Chondrocyte (in vitro differentiated cells): ENCODE results near the gene ITLN1. TPM values are rescaled to one million over a fixed set of nuclear protein-coding genes. Genes with fewer than 3 reads are reported as not detected.

Source experiments
- DNase-seq: peaks from one replicate; pipeline ENCODE4 v3.0.0; 2021; ENCODE audit warnings: mixed read lengths, low spot score
- H3K27ac Mint-ChIP-seq: one replicate; pipeline ENCODE4 v1.8.0; 2021; ENCODE audit warnings: mild to moderate bottlenecking, moderate library complexity, mixed read lengths; ENCODE audit not compliant: unreplicated experiment
- H3K27me3 Mint-ChIP-seq: 2 replicates; pipeline ENCODE4 v1.8.0; 2021; ENCODE audit warnings: low read depth, mixed read lengths
- H3K36me3 Mint-ChIP-seq: 2 replicates; pipeline ENCODE4 v1.8.0; 2021; ENCODE audit warnings: low read depth, mixed read lengths
- H3K4me1 Mint-ChIP-seq: 2 replicates; pipeline ENCODE4 v1.8.0; 2021; ENCODE audit warnings: low read depth, mild to moderate bottlenecking, mixed read lengths
- H3K4me3 Mint-ChIP-seq: one replicate; pipeline ENCODE4 v1.8.0; 2021; ENCODE audit warnings: mild to moderate bottlenecking, moderate library complexity, mixed read lengths; ENCODE audit not compliant: unreplicated experiment
- H3K9me3 Mint-ChIP-seq: 2 replicates; pipeline ENCODE4 v1.8.0; 2021; ENCODE audit warnings: low read depth, mixed read lengths
- CTCF ChIP-seq: fragments of 200-600 bp; sonication (generic); IDR thresholded peaks from 2 replicates; pipeline ENCODE4 v1.5.0; 2021; ENCODE audit warnings: antibody characterized with exemption, mild to moderate bottlenecking, moderate library complexity
- total RNA-seq: library from RNA; stranded (reverse); gene quantifications from 3 replicates; pipeline ENCODE4 v1.2.1, GENCODE V29; 2021

The ITLN1 gene
- total RNA-seq, 1 donor from 2014 or later = not detected

GRCh38 chr1:160911925-160912324, 26.9 kb upstream of the ITLN1 start:
- DNase-seq = no peak
- H3K36me3 Mint-ChIP-seq = no peaks in the 10 kb centered on the region
- no peak overlapping the region for H3K4me3 Mint-ChIP-seq
- no peaks in the 10 kb centered on the region for H3K4me1 Mint-ChIP-seq
- H3K9me3 Mint-ChIP-seq = no peaks in the 10 kb centered on the region
- TF ChIP-seq CTCF = no peak
- H3K27ac Mint-ChIP-seq = no peak overlapping the region
- peaks cover 7% of the 10 kb centered on the region for H3K27me3 Mint-ChIP-seq

DNA sequence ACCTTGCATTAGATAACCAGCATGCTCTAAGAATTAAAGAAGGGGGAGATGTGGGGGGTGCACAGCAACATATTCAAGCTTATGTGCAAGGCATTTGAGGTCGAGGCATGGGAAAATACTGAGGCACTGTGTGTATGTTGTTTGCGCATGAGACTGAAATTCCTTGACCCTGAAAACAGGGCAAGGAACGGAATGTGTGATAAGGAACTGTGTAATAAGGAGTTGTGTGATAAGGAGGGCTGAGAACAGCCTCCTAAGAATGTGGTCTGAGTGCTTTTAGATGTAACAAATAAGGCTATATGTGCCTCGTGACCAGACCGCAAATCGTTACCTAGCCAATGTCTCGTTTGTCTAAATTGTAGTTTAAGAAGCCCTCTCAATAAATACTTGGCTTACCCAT, 26.5 kb upstream of the ITLN1 start:
- TF ChIP-seq CTCF = no peak
- no peaks in the 10 kb centered on the region for H3K9me3 Mint-ChIP-seq
- no peaks in the 10 kb centered on the region for H3K36me3 Mint-ChIP-seq
- DNase-seq = no peak
- no peaks in the 10 kb centered on the region for H3K4me1 Mint-ChIP-seq
- peaks cover 6% of the 10 kb centered on the region for H3K27me3 Mint-ChIP-seq
- H3K4me3 Mint-ChIP-seq = no peak overlapping the region
- no peak overlapping the region for H3K27ac Mint-ChIP-seq

DNA sequence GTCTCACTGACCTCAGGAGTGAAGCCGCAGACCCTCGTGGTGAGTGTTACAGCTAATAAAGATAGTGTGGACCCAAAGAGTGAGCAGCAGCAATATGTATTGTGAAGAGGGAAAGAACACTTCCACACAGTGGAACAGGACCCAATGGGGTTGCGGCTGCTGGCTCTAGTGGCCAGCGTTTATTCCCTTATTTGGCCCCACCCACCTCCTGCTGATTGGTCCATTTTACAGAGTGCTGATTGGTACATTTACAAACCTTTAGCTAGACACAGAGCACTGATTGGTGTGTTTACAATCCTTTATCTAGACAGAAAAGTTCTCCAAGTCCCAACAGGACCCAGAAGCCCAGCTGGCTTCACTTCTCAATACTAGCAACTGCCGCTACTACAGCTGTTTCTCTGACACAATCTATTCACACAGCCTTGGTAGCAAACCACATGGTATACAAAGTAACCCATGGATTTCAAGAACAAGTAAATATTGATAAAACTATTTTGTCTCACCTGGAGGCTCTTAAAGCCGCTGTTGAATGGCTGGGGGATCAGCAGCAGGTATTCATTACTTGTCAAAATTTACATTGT, 25.3 kb upstream of the ITLN1 start:
- no peak for DNase-seq
- Mint-ChIP-seq H3K4me1 (no peaks in the 10 kb centered on the region), H3K27me3 (peaks cover 6% of the 10 kb centered on the region), H3K9me3 (no peaks in the 10 kb centered on the region), H3K4me3 (no peak overlapping the region), H3K36me3 (no peaks in the 10 kb centered on the region), H3K27ac (no peak overlapping the region)
- TF ChIP-seq CTCF = no peak

DNA sequence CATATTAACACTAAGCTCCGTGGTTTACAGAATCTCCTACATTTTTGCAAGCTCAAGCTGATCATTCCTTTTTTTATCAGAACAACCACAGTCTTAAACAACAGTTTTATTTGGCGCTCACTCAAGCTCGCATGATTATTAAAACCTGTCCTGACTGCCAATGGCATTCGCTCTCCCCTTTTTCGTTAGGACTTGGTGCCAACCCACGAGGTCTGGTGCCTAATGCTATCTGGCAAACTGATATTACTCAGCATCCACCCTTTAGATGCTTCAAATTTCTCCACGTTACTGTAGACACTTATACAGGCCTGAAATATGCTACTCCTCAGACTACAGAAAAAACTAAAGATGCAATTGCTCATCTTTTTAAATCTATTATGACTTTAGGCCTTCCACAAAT, 23.0 kb upstream of the ITLN1 start:
- Mint-ChIP-seq H3K4me3 (no peak overlapping the region), H3K4me1 (no peaks in the 10 kb centered on the region), H3K27ac (no peak overlapping the region), H3K36me3 (no peaks in the 10 kb centered on the region), H3K27me3 (peaks cover 3% of the 10 kb centered on the region), H3K9me3 (no peaks in the 10 kb centered on the region)
- no peak for DNase-seq
- TF ChIP-seq CTCF = no peak

DNA sequence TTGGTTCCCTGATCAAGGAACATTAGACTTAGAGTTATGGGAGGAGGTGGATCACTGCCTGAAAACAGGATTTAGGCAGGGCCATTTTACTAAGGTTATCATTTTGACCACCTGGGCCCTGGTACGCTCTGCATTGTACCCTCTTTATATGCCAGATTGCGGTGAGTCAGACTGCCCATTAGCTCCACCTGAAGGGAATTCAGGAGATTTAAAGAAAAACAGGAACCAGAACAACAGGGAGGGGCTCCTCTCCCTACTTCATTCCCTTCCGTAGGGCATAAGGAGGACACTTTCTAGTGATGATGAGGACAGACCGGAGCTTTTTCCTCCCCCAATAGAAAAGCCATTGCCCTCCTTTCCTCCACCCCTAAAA, 20.6 kb upstream of the ITLN1 start:
- peaks cover 5% of the 10 kb centered on the region for H3K27me3 Mint-ChIP-seq
- peaks cover 1% of the 10 kb centered on the region for H3K9me3 Mint-ChIP-seq
- H3K27ac Mint-ChIP-seq = no peak overlapping the region
- H3K4me1 Mint-ChIP-seq = no peaks in the 10 kb centered on the region
- H3K4me3 Mint-ChIP-seq = no peak overlapping the region
- DNase-seq = no peak
- TF ChIP-seq CTCF = no peak
- H3K36me3 Mint-ChIP-seq = no peaks in the 10 kb centered on the region
